Measurements from ENCODE around the gene CREBZF. TPM values are rescaled to one million over a fixed set of nuclear protein-coding genes. Genes with fewer than 3 reads are reported as not detected.
"Not testable (repeated sequence)": the region's sequence is repeated elsewhere in the genome, so short reads cannot be mapped to it uniquely, and the experiment has no call there.

Gene CREBZF
- total RNA-seq, 2 donors from 2014 or later: 47.5 to 56.7 TPM

DNA sequence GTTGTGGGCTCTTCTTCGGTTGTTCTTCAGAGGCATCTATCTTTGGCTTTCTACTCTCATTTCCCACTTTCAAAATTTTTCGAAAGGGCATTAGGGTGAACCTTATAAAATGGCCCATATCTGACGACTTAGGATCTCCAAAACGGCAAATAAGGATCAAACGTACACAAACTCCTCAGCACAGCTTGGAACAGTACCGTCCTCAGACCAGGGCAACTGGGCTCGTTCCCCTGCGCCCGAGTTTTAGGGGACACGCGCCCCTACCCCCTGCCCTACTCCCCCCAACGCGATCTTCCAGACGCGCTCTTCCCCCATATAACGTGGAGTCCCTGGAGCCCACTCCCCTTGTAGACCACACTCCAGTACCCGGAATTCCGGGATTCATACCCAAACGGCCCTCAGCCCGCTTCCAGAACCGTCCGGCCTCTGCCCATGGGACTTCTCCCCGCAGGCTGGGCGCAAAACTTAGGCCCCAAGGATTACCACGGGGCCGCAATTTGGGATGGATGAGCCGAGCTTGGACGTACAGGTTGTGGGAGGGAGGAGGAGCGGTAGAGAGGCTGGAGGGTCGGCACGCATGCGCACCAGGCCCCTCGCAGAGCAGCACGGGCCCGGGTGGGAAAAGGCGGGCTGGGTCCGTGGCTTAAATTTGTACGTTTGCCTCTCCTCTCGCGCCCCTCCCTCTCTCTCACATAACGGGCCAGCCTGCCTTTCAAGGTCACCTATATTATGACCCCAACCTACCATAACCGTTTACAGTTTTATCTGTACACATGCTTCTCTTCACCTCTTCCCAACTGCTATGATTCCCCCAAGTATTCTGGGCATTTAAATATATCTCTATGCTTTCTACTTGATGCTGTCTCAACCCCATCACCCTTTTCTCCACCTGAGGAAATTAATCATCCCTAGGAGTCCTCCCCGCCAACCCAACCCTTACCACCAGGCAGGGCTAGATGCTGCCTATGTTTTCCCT, 17.7 kb upstream of the CREBZF start:
- Mint-ChIP-seq H3K9me3 (no peaks in the 10 kb centered on the region), H3K27me3 (no peaks in the 10 kb centered on the region), H3K4me3 (peak overlapping the region; percentile 85), H3K27ac (peak overlapping the region; percentile 90), H3K4me1 (peaks cover 13% of the 10 kb centered on the region), H3K36me3 (ENCODE audit: low read depth) (peaks cover 5% of the 10 kb centered on the region)
- ATAC-seq (replicated peaks): peak; percentile 87

- Mint-ChIP-seq H3K4me3 (no peak overlapping the region), H3K9me3 (no peaks in the 10 kb centered on the region), H3K4me1 (peaks cover 13% of the 10 kb centered on the region), H3K27ac (no peak overlapping the region), H3K27me3 (no peaks in the 10 kb centered on the region), H3K36me3 (ENCODE audit: low read depth) (peaks cover 5% of the 10 kb centered on the region)
- peak; percentile 77 for ATAC-seq (replicated peaks)
Observed at GRCh38 chr11:85680897-85681296, 16.0 kb upstream of the CREBZF start.

GRCh38 chr11:85679576-85679975, 14.6 kb upstream of the CREBZF start:
- ATAC-seq (replicated peaks): no peak
- Mint-ChIP-seq H3K36me3 (ENCODE audit: low read depth) (peaks cover 5% of the 10 kb centered on the region), H3K4me3 (no peak overlapping the region), H3K4me1 (peaks cover 13% of the 10 kb centered on the region), H3K27ac (no peak overlapping the region), H3K9me3 (no peaks in the 10 kb centered on the region), H3K27me3 (no peaks in the 10 kb centered on the region)

DNA sequence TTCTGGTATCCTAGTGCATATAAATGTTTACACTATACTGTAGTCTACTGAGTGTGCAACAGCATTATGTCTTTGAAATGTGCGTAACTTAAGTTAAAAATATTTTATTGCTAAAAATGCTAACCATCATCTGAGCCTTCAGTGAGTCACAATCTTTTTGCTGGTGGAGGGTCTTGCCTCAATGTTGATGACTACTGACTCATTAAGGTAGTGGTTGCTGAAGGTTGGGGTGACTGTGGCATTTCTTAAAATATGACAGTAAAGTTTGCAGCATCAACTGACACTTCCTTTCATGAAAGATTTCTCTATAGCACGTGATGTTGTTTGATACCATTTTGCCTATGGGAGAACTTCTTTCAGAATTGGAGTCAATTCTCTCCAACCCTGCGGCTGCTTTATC, 8.5 kb upstream of the CREBZF start:
- ATAC-seq (replicated peaks): peak; percentile 44
- Mint-ChIP-seq H3K4me1 (no peaks in the 10 kb centered on the region), H3K27me3 (no peaks in the 10 kb centered on the region), H3K4me3 (no peak overlapping the region), H3K36me3 (ENCODE audit: low read depth) (no peaks in the 10 kb centered on the region), H3K9me3 (no peaks in the 10 kb centered on the region), H3K27ac (no peak overlapping the region)

DNA sequence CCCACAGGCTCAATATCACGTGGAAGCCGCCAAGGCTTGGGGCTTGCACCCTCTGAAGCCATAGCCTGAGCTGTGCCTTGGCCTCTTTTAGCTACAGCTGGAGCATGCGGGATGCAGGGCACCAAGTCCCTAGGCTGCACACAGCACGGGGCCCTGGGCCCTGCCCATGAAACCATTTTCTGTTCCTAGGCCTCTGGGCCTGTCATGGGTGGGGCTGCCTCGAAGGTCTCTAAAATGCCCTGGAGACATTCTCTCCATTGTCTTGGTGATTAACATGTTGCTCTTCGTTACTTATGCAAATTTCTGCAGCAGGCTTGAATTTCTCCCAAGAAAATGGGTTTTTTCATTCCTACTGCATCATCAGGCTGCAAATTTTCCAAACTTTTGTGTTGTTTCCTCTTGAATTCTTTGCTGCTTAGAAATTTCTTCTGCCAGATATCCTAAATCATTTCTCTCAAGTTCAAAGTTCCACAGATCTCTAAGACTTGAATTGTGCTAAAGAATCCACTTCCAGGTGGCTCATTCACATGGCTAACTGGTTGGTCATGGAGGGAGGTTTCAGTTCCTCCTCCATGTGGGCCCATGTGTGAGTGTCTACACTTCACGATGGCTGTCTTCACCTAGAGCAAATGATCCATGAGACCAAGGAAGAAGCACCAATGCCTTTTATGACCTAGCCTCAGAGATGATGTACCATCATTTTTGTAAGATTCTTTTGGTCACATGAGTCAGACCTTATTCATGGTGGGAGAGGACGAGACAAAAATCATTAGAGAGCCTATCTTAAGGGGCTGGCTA, 7.4 kb upstream of the CREBZF start:
- H3K27me3 Mint-ChIP-seq: no peaks in the 10 kb centered on the region
- H3K9me3 Mint-ChIP-seq: no peaks in the 10 kb centered on the region
- no peaks in the 10 kb centered on the region for H3K4me1 Mint-ChIP-seq

DNA sequence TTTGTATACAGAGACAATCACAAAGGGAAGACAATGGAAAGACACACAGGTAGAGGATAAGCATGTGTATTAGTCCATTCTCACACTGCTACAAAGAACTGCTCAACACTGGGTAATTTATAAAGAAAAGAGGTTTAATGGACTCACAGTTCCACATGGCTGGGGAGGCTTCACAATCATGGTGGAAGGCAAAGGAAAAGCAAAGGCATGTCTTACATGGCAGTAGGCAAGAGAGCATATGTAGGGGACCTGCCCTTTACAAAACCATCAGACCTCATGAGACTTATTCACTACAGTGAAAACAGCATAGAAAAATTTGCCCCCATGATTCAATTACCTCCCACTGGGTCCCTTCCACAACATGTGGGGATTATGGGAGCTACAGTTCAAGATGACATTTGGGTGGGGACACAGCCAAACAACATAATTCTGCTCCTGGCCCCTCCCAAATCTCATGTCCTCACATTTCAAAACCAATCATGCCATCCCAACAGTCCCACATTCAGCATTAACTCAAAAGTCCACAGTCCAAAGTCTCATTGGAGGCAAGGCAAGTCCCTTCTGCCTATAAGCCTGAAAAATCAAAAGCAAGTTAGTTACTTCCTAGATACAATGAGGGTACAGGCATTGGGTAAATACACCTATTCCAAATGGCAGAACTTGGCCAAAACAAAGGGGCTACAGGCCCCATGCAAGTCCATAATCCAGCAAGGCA, 6.2 kb upstream of the CREBZF start:
- H3K27me3 Mint-ChIP-seq; ATAC-seq (replicated peaks); H3K4me3 Mint-ChIP-seq; H3K27ac Mint-ChIP-seq; H3K9me3 Mint-ChIP-seq; H3K36me3 Mint-ChIP-seq (ENCODE audit: low read depth); H3K4me1 Mint-ChIP-seq: not testable (repeated sequence)

More for the DNA sequence above, 7.4 kb upstream of the CREBZF start:
- Mint-ChIP-seq H3K4me3 (no peak overlapping the region), H3K27ac (no peak overlapping the region), H3K36me3 (ENCODE audit: low read depth) (no peaks in the 10 kb centered on the region)
- ATAC-seq (replicated peaks): peak; percentile 6

DNA sequence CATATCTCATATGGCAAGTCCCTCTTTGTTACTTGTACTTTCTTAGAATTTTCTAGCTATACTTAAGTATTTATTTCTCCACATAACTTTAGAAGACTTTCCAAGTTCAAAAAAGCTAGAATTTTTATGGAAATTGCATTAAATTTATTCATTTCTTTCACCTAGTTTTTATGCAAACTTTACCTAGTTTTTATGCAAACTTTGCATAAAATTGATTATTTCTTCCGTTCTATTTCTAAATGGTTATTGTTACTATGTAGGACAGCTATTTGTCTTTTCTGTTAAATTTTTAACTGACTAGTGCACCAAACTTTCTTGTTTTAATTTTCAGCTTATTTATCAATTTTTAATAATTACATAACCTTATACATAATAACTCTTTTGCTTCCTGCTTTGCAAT, 3.2 kb upstream of the CREBZF start:
- no peaks in the 10 kb centered on the region for H3K9me3 Mint-ChIP-seq
- no peaks in the 10 kb centered on the region for H3K27me3 Mint-ChIP-seq
- H3K4me3 Mint-ChIP-seq: no peak overlapping the region
- H3K36me3 Mint-ChIP-seq (ENCODE audit: low read depth): peaks cover 21% of the 10 kb centered on the region
- H3K27ac Mint-ChIP-seq: no peak overlapping the region
- ATAC-seq (replicated peaks): no peak
- H3K4me1 Mint-ChIP-seq: peaks cover 7% of the 10 kb centered on the region

GRCh38 chr11:85666687-85667086, 1.8 kb upstream of the CREBZF start:
- peaks cover 36% of the 10 kb centered on the region for H3K36me3 Mint-ChIP-seq (ENCODE audit: low read depth)
- H3K27me3 Mint-ChIP-seq: no peaks in the 10 kb centered on the region
- no peak overlapping the region for H3K27ac Mint-ChIP-seq
- ATAC-seq (replicated peaks): no peak
- H3K4me3 Mint-ChIP-seq: no peak overlapping the region
- H3K9me3 Mint-ChIP-seq: no peaks in the 10 kb centered on the region
- H3K4me1 Mint-ChIP-seq: peaks cover 7% of the 10 kb centered on the region

- Mint-ChIP-seq H3K36me3 (ENCODE audit: low read depth) (peaks cover 45% of the 10 kb centered on the region), H3K4me1 (peaks cover 10% of the 10 kb centered on the region), H3K27ac (peak overlapping the region; percentile 96), H3K27me3 (no peaks in the 10 kb centered on the region), H3K9me3 (no peaks in the 10 kb centered on the region), H3K4me3 (peak overlapping the region; percentile 99)
- ATAC-seq (replicated peaks): no peak
Observed at GRCh38 chr11:85665733-85666132, 804 bp upstream of the CREBZF start.

GRCh38 chr11:85663753-85664614, 945 bp downstream of the CREBZF start:
- ATAC-seq (replicated peaks): peak; percentile 72
- peaks cover 25% of the 10 kb centered on the region for H3K4me1 Mint-ChIP-seq
- peak overlapping the region; percentile 99 for H3K4me3 Mint-ChIP-seq
- H3K27me3 Mint-ChIP-seq: no peaks in the 10 kb centered on the region
- no peaks in the 10 kb centered on the region for H3K9me3 Mint-ChIP-seq
- H3K27ac Mint-ChIP-seq: peak overlapping the region; percentile 96
- H3K36me3 Mint-ChIP-seq (ENCODE audit: low read depth): peaks cover 63% of the 10 kb centered on the region

DNA sequence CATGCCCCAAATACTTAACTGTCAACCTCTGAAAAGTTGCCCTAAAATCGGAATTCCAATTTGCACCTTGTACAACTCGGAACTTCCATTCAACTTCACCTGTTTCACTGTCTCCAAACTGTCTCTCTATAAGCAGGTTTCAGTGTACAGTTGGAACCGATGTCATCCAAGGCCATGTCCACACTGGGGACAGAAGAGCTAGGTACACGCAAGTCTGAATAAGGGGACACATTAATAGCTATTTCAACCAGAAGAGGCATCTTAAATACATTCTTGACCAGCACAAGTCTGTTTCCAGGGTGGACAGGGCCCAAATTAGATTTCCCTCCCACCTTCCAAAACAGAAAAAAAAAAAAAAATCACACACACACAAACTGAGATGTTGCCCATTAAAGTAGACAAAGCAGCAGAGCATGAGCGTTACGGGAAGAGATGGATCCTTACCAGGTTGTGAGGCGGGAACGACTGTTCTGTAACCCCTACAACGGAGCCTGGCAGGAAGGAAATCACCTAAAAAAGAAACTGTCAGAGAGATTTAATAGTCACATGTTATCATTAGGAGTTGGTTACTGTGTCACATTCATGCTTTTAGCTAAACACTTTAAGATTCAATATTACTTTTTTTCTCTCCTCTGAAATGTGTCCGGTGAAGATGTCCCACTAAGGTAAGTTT, 1.7 kb downstream of the CREBZF start:
- no peaks in the 10 kb centered on the region for H3K9me3 Mint-ChIP-seq
- no peak for ATAC-seq (replicated peaks)
- peaks cover 70% of the 10 kb centered on the region for H3K36me3 Mint-ChIP-seq (ENCODE audit: low read depth)
- peaks cover 25% of the 10 kb centered on the region for H3K4me1 Mint-ChIP-seq
- peak overlapping the region; percentile 96 for H3K27ac Mint-ChIP-seq
- no peaks in the 10 kb centered on the region for H3K27me3 Mint-ChIP-seq
- peak overlapping the region; percentile 99 for H3K4me3 Mint-ChIP-seq

GRCh38 chr11:85661972-85662664, 2.8 kb downstream of the CREBZF start:
- Mint-ChIP-seq H3K4me1 (peaks cover 25% of the 10 kb centered on the region), H3K9me3 (no peaks in the 10 kb centered on the region), H3K4me3 (peak overlapping the region; percentile 99), H3K36me3 (ENCODE audit: low read depth) (peaks cover 81% of the 10 kb centered on the region), H3K27ac (no peak overlapping the region), H3K27me3 (no peaks in the 10 kb centered on the region)
- no peak for ATAC-seq (replicated peaks)

- no peak overlapping the region for H3K4me3 Mint-ChIP-seq
- ATAC-seq (replicated peaks): no peak
- no peak overlapping the region for H3K27ac Mint-ChIP-seq
- peaks cover 93% of the 10 kb centered on the region for H3K36me3 Mint-ChIP-seq (ENCODE audit: low read depth)
- no peaks in the 10 kb centered on the region for H3K27me3 Mint-ChIP-seq
- peaks cover 24% of the 10 kb centered on the region for H3K4me1 Mint-ChIP-seq
- no peaks in the 10 kb centered on the region for H3K9me3 Mint-ChIP-seq
Observed at GRCh38 chr11:85658180-85658579, 6.7 kb downstream of the CREBZF start.
